Measurements from ENCODE around the gene CYTH2.
"Not testable (repeated sequence)": the region's sequence is repeated elsewhere in the genome, so short reads cannot be mapped to it uniquely, and the experiment has no call there.

Gene CYTH2

GRCh38 chr19:48476176-48476575 is 7.0 kb downstream of the CYTH2 start:
- in situ Hi-C loops (cut with MboI; ENCODE audit: low sequenced_read_pairs), result no loop called here

- in situ Hi-C loops (cut with MboI; ENCODE audit: low sequenced_read_pairs), result no loop called here
Observed at GRCh38 chr19:48477067-48477685, 8.0 kb downstream of the CYTH2 start.

GRCh38 chr19:48477698-48478338 is 8.6 kb downstream of the CYTH2 start:
- in situ Hi-C loops (cut with MboI; ENCODE audit: low sequenced_read_pairs), result no loop called here

- in situ Hi-C loops (cut with MboI; ENCODE audit: low sequenced_read_pairs), result no loop called here
Observed at GRCh38 chr19:48478339-48479256, 9.4 kb downstream of the CYTH2 start.

GRCh38 chr19:48479686-48480085 is 10.5 kb downstream of the CYTH2 start:
- in situ Hi-C loops (cut with MboI; ENCODE audit: low sequenced_read_pairs), result no loop called here

- in situ Hi-C loops (cut with MboI; ENCODE audit: low sequenced_read_pairs), result no loop called here
Observed at GRCh38 chr19:48480183-48480557, 11.0 kb downstream of the CYTH2 start.

GRCh38 chr19:48480558-48481500 is 11.7 kb downstream of the CYTH2 start:
- in situ Hi-C loops (cut with MboI; ENCODE audit: low sequenced_read_pairs), result no loop called here

- in situ Hi-C loops (cut with MboI; ENCODE audit: low sequenced_read_pairs), result no loop called here
Observed at GRCh38 chr19:48481846-48482639, 12.9 kb downstream of the CYTH2 start.

- in situ Hi-C loops (cut with MboI; ENCODE audit: low sequenced_read_pairs), result no loop called here
Observed at GRCh38 chr19:48483301-48483700, 14.1 kb downstream of the CYTH2 start.

GRCh38 chr19:48484247-48484893 is 15.2 kb downstream of the CYTH2 start:
- in situ Hi-C loops (cut with MboI; ENCODE audit: low sequenced_read_pairs), result no loop called here

GRCh38 chr19:48484931-48485612 is 15.9 kb downstream of the CYTH2 start:
- in situ Hi-C loops (cut with MboI; ENCODE audit: low sequenced_read_pairs), result no loop called here

GRCh38 chr19:48486706-48487105 is 17.5 kb downstream of the CYTH2 start:
- in situ Hi-C loops (cut with MboI; ENCODE audit: low sequenced_read_pairs), result not testable (repeated sequence)

- in situ Hi-C loops (cut with MboI; ENCODE audit: low sequenced_read_pairs), result no loop called here
Observed at GRCh38 chr19:48487544-48487943, 18.4 kb downstream of the CYTH2 start.

GRCh38 chr19:48487948-48488347 is 18.8 kb downstream of the CYTH2 start:
- in situ Hi-C loops (cut with MboI; ENCODE audit: low sequenced_read_pairs), result no loop called here

GRCh38 chr19:48488478-48488877 is 19.3 kb downstream of the CYTH2 start:
- in situ Hi-C loops (cut with MboI; ENCODE audit: low sequenced_read_pairs), result not testable (repeated sequence)

- in situ Hi-C loops (cut with MboI; ENCODE audit: low sequenced_read_pairs), result no loop called here
Observed at GRCh38 chr19:48489608-48490216, 20.5 kb downstream of the CYTH2 start.

- in situ Hi-C loops (cut with MboI; ENCODE audit: low sequenced_read_pairs), result no loop called here
Observed at GRCh38 chr19:48490981-48491792, 22.0 kb downstream of the CYTH2 start.

GRCh38 chr19:48491793-48492123 is 22.6 kb downstream of the CYTH2 start:
- in situ Hi-C loops (cut with MboI; ENCODE audit: low sequenced_read_pairs), result no loop called here

All from HL-60/S4 treated with retinoic acid at 250 ng/mL for 4 days and 3 days (cell line).